Right ventricle myocardium inferior (tissue), 1 donor: ENCODE data around the gene LRPPRC. TPM values are rescaled to one million over a fixed set of nuclear protein-coding genes. Genes with fewer than 3 reads are reported as not detected.
A peak's percentile ranks its signal among the peaks of the same experiment; 100 is the strongest.

ENCODE experiments used
- ATAC-seq: fragments of 200-7000 bp; cut with Tn5 transposase; one replicate; pipeline ENCODE4 v1.9.1; 2020; ENCODE audit warnings: mild to moderate bottlenecking, moderate library complexity
- DNase-seq: peaks from one replicate; pipeline ENCODE4 v3.0.0; 2021; ENCODE audit errors: missing footprints
- intact Hi-C: fragments of 100-400 bp; cut with DNase I; formaldehyde crosslinking; loops from one replicate; pipeline ENCODE4 v1.11.0; 2022
- total RNA-seq: library from RNA; stranded (reverse); fragmentation: NEBNext Ultra II Directional; extraction: Animal tissue kit (Norgen Biotek cat#: 25700); gene quantifications from one replicate; pipeline ENCODE4 v1.2.1, GENCODE V29; 2021
- donor health status: DM: no; HTN: yes; CAD: no; lungs with severe emphysema.

Gene LRPPRC
- total RNA-seq, 1 donor from 2014 or later = 83.9 TPM

GRCh38 chr2:43986600-43986999 is 9.2 kb downstream of the LRPPRC start:
- intact Hi-C loops = no loop called here
- ATAC-seq = no peak
- DNase-seq = no peak

GRCh38 chr2:43985359-43985758 is 10.4 kb downstream of the LRPPRC start:
- intact Hi-C loops = no loop called here
- no peak for ATAC-seq
- no peak for DNase-seq

GRCh38 chr2:43984533-43984932 is 11.3 kb downstream of the LRPPRC start:
- no peak for ATAC-seq
- intact Hi-C loops = no loop called here
- no peak for DNase-seq

GRCh38 chr2:43980902-43981301 is 14.9 kb downstream of the LRPPRC start:
- DNase-seq (no peak), ATAC-seq (no peak)
- intact Hi-C loops = no loop called here

GRCh38 chr2:43977677-43978375 is 18.0 kb downstream of the LRPPRC start:
- no peak for ATAC-seq
- intact Hi-C loops = no loop called here
- DNase-seq = no peak

DNA sequence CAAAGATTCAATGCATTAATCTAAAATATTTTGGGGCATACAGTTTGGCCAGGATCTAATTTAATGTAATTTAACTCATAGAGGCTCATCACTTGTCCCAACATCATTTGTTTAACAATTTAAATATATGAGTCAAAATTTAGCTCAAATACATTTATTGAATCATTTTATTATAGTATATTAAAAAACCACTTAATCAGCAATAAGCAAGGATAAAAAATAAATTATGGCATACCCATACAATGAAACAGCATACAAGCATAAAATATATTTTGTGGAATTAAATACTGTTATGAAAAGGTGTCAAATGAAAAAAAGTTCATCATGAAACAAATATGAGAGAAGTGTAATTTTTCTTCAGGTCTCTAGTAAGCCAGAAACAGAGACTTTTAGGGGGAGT is 34.9 kb downstream of the LRPPRC start:
- no peak for DNase-seq
- intact Hi-C loops = no loop called here
- ATAC-seq = no peak

DNA sequence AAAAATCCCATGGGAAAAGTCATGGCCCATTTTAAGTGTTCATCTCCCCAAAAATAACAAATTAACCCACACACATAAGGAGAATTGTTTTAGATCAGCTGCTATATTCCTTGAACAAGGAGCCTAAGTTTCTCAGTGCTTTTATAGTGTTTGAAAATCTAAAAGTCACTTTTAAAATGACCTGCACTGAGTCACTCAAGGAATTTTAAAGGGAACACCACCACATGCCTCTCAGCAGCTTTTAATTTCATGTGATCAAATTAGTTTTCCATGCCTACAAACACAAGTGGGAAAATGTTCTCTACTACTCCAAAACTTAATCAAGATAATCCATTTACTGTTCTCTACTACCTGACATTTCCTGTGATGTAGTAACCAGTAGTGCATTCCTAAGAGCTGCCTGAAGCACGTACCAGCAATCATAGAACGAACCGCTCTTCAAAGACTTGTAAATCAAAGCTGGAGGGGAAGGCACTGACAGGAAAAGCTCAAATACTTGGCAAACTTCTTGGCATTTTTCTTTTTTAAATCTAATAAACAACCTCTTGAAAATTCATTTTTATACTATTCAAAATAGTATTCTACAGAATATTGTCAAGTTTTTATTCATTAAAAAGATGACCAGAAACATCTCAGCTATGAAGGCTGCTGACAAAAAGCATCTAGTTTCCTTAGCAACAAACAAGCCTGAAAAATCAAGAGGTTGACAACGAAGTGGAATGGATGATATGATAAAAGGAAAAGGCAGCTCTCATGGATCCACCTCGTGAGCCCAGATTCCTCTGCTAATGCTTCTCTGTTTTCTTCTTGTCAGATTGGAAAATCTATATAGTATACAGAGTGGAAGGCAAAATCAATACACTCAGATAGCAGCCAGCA is 37.2 kb downstream of the LRPPRC start:
- DNase-seq = no peak
- intact Hi-C loops = no loop called here
- ATAC-seq = no peak

- intact Hi-C loops = no loop called here
- no peak for DNase-seq
- ATAC-seq = no peak
These were observed 45.3 kb downstream of the LRPPRC start for GRCh38 chr2:43950383-43951008.

GRCh38 chr2:43948370-43948769 is 47.4 kb downstream of the LRPPRC start:
- intact Hi-C loops = no loop called here
- DNase-seq = no peak
- ATAC-seq = no peak

GRCh38 chr2:43946685-43947084 is 49.1 kb downstream of the LRPPRC start:
- ATAC-seq (no peak), DNase-seq (no peak)
- intact Hi-C loops = no loop called here

DNA sequence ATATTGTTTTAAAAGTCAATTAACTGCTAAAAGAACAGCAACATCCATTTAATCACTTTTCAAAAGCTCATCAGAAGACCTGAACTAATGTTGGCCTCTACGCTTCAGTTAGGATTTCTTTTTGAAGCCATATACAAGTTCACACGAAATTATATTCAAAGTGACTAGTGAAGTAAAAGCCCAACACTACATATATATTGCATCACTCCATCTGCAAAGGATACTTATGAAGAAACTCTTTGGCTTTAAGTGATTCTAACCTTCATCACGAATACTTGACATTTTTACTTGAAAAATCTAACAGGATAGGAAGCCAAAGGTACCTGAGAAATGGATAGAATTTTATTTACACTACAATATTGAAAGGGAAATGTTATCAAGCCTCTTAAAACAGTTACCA is 50.4 kb downstream of the LRPPRC start:
- ATAC-seq (no peak), DNase-seq (no peak)
- intact Hi-C loops = no loop called here

DNA sequence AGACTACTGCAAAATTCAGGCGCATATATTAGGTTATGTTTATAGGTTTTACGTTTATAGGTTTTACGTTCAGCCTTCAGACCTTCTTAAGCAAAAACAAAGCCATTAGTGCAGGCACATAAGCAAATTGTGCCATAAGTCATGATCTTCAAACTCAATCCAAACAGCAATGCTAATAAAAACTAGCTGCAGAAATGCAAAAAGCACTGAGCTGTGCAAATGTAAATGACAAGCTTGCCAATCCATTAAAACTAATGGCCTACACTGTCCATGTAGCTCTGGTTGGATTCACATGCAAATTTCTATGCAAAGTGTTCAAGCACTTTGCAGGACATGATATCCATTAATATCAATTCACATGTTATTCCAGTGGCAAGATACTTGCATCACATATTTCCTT is 50.9 kb downstream of the LRPPRC start:
- intact Hi-C loops = no loop called here
- DNase-seq (no peak), ATAC-seq (no peak)

DNA sequence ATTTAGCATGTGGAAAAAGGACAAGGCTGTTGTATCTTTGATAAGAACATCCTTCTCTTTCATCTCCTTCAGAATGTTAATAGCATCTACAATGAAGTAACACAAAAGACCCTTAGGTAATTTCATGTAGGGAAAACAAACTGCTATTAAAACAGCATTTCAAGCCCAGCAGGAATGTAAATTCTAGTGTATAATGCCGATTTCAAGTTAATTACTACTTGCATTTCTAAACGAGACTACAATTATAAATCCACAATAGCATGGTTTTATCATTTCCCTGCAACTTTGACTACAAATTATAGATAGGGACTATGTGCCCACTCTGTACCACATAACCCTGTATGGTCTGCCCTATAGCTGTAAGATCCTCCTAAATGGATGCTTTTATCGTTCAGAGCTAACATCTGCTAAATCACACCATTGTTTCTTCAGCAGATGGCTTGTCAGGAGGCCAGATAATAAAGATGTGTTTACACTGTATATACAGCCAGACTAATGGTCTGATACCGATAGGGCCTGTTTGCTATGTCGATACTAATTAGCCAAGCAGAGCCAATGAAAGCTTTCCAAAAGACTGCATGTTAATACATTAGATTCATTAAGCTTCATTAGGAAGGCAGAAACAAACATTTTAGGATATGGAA is 51.9 kb downstream of the LRPPRC start:
- ATAC-seq = no peak
- intact Hi-C loops = no loop called here
- no peak for DNase-seq

DNA sequence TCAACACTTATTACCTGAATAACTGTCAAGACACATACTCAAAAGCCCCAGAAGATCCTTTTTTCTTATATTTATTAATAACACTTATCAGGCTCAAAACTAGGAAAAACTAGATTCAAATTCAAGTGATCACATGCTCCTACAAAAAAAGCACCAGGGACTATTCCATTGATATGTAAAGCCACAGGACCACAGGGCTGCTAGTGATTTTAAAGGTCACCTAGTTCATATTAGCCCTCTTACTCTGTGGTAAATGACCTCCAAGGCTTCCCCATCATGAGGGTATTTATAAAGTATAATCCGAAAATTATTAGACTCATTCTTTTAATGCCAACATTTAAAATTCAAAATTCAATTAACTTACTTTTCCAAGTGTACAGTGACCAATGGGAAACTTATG is 52.5 kb downstream of the LRPPRC start:
- intact Hi-C loops = no loop called here
- DNase-seq = no peak
- ATAC-seq = no peak

GRCh38 chr2:43942881-43943280 is 52.9 kb downstream of the LRPPRC start:
- intact Hi-C loops = no loop called here
- DNase-seq (no peak), ATAC-seq (no peak)

- ATAC-seq (no peak), DNase-seq (no peak)
- intact Hi-C loops = no loop called here
These were observed 53.8 kb downstream of the LRPPRC start for GRCh38 chr2:43941966-43942365.

DNA sequence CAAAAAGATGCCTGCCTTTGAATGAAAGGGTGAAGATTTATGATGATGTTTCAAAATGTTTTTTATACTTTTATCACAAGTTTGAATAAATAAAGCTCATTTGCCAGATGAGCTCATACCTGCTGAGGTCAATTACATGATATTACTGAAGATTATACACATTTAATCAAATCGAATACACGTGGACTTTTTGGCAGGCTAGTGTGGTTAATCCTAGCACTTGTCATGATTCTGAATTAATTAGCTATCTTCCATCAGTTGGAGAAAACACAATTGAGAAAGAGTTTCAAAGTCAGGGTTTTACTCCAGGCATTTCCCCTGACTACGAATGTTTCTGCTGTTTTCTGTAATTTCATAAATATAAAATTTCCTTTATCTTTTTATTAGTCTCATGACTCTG is 54.4 kb downstream of the LRPPRC start:
- ATAC-seq = no peak
- intact Hi-C loops = no loop called here
- DNase-seq = no peak

- DNase-seq (no peak), ATAC-seq (no peak)
- intact Hi-C loops = no loop called here
These were observed 56.0 kb downstream of the LRPPRC start for GRCh38 chr2:43939695-43940256.

- intact Hi-C loops = no loop called here
- ATAC-seq = peak; percentile 72
- DNase-seq = no peak
These were observed 58.4 kb downstream of the LRPPRC start for GRCh38 chr2:43937269-43937820.
